ENCODE results near the gene TMEM200C.
"Not testable (repeated sequence)": the region's sequence is repeated elsewhere in the genome, so short reads cannot be mapped to it uniquely, and the experiment has no call there.

TMEM200C gene

GRCh38 chr18:5891854-5892215 is 3.5 kb downstream of the TMEM200C start:
- DNase-seq (ENCODE audit: low read depth), result no peak

DNA sequence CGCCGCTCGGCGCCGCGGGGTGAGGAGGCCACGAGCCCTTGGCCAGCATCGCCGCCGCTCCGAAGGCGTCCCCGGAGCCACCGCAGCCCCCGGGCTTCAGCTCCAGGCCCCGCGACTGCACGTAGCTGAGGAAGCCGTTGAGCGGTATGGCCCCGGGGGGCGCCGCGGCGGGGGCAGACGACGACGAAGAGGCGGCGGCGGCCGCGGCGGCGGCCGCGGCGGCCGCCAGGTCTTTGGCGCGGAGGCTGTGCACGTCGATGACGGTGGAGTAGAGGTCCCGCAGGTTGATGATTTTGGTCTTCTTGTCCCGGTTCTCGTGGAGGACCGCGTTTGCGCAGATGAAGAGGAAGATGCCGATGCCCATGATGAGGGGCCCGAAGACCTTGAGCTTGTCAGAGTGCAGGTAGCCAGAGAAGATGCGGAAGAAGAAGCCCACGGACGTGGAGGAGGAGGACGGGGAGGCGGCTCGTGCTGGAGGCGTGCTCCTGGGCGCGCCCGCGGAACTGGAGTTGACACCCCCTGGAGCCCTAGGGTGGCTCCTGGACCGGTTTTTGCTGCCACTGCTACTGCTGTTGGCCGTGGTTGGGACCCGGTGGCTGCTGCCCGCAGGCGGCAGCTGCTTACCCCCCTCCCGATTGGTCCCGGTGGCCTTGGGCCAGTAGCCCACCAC is 4.0 kb downstream of the TMEM200C start:
- no peak for DNase-seq (ENCODE audit: low read depth)

DNA sequence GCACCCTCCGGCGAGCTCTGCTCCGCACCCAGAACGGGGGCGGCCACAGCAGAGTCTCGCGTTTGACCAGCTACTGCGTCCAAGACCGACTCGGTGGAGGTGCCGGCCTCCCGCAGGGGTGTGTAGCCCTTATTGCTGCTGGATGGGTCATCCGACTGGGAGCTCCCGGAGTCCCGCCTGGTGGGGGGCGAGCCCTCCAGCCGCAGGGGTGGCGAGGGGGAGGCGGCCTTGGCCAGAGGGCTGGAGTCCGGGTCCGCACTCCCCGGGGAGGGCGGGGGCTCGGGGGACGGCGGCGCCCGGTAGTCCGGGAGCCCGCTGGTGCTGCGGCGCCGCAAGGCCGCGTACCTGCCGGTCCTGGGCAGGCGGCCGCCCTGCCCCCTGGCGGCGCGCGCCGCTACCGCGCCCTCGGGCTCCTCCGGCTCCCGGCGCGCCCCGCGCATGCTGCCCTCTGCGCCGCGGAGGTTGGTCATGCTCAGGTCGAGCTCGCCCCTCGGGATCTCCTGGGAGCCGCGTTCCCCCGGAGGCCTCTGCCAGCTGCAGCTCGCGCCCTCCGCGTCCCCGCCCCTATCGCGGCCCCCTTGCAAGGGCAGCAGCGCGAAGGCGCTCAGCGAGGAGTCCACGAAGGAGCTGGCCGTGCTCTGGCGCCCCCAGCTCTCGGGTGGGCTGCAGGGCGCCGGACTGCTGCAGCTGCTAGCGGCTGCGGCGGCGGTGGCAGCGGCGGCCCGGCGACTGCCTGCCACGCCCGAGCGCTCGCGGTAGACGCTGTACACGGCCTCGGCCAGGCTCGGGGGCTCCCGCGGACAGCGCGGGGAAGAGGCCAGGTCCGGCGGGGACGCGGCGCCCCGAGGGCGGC is 4.8 kb downstream of the TMEM200C start:
- no peak for DNase-seq (ENCODE audit: low read depth)

DNA sequence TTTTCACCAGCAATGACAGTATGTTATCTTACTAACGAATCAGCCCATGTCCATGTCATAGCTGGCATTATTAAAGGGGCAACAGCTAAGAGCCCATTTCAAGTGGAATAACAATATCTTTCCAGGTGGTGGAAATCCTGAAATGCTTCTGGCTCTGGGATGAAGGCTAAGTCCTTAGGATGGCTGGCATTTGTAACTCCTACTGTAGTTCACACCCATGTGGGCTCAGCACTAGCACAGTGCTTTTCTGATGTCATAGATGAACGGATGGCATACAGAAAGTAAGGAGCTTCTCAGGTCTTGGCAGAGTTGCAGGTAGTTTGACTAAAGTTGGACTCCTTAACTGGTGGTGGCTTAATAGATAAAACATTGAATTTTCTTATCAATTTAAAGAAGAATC is 10.0 kb downstream of the TMEM200C start:
- DNase-seq (ENCODE audit: low read depth), result no peak

- no peak for DNase-seq (ENCODE audit: low read depth)
Observed at GRCh38 chr18:5884375-5884774, 10.9 kb downstream of the TMEM200C start.

- DNase-seq (ENCODE audit: low read depth), result no peak
Observed at GRCh38 chr18:5879479-5879882, 15.8 kb downstream of the TMEM200C start.

DNA sequence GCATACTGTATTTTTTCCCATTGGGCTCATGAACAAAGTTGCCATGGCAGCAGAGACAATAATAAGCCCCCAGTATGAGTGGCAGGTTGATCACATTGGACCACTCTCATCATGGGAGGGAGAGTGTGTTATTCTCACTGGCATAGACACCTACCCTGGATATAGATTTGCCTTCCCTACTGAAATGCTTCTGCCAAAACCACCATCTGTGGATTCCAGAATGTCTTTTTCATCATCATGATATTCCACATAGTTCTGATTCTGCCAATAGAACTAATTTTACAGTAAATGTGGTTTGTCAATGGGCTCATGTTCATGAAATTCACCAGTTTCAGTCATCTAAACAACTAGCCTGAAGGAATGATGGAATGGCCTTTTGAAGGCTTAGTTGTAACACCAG is 18.4 kb downstream of the TMEM200C start:
- DNase-seq (ENCODE audit: low read depth), result no peak

GRCh38 chr18:5874336-5874735 is 21.0 kb downstream of the TMEM200C start:
- DNase-seq (ENCODE audit: low read depth), result no peak

- no peak for DNase-seq (ENCODE audit: low read depth)
Observed at GRCh38 chr18:5872886-5873285, 22.4 kb downstream of the TMEM200C start.

GRCh38 chr18:5871426-5871825 is 23.9 kb downstream of the TMEM200C start:
- no peak for DNase-seq (ENCODE audit: low read depth)

- no peak for DNase-seq (ENCODE audit: low read depth)
Observed at GRCh38 chr18:5868218-5868854, 27.0 kb downstream of the TMEM200C start.

GRCh38 chr18:5865521-5865920 is 29.8 kb downstream of the TMEM200C start:
- no peak for DNase-seq (ENCODE audit: low read depth)

DNA sequence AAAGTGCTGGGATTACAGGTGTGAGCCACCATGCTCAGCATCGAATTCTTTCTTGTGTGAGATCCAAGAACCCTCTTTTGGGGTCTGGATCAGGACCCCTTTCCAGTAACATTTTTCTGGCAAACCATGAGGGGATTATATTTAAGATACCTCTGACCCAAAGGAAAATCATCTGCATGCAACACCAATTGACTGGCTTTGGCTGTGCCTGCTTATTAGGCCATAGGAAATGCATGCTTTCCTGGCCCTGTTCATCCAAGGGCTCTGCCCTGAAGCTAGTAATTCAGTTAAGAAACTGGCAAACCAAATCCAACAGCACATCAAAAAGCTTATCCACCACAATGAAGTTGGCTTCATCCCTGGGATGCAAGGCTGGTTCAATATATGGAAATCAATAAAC is 33.2 kb downstream of the TMEM200C start:
- not testable (repeated sequence) for DNase-seq (ENCODE audit: low read depth)

DNA sequence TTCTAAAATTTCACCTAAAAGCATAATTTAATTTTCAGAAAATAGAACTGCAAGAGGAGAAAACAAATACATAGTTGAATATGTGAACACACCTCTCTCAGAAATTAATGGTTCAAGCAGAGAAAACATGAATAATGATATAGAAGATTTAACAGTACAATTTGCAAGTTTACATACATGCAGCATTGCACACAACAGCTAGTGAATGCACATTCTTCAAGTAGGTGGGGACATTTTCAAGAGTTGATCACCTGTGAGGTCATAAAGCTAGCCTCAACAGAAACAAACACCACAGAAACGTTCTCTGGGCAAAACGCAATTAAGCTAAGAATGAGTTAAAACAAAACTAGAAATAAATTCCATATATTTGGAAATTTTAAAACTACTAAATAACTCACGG is 38.1 kb downstream of the TMEM200C start:
- no peak for DNase-seq (ENCODE audit: low read depth)

- DNase-seq (ENCODE audit: low read depth), result no peak
Observed at GRCh38 chr18:5853253-5853652, 42.1 kb downstream of the TMEM200C start.

DNA sequence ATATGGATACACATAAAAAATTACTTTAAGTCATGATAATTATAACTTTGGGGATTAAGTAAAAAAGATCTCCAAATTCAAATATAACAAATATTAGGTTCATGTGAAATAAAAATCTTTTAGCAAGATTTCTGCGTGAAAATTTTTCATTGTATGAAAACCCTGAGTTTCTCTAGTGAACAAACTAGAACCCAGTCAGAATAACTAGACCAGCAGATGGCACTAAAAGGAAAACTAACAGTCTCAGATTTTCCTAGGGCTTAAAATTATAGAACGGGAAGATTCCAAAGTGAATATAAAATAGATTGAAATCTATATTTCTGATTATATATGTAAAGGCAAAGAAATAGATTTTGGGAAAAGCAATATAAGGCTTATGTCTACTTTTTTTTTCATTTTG is 43.3 kb downstream of the TMEM200C start:
- no peak for DNase-seq (ENCODE audit: low read depth)

- DNase-seq (ENCODE audit: low read depth), result no peak
Observed at GRCh38 chr18:5842653-5843052, 52.7 kb downstream of the TMEM200C start.

DNA sequence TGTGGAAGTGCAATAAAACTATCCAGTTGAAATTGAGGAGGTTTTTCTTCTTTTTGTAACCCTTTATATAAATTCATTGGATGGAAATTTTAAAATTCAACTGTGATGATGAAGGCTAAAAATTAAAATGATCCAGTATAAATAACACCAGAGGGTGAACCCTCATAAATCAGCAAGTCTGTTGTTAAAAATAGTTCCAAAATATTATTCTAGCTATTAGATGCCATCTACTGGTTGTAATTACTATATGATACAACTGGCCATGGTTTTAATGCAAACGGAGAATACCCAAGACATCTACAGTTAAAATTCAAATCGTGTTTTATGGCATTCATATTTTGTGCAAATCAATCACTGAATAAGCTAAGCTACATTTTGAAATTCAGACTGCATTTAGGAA is 53.8 kb downstream of the TMEM200C start:
- DNase-seq (ENCODE audit: low read depth), result no peak

- DNase-seq (ENCODE audit: low read depth), result no peak
Observed at GRCh38 chr18:5840547-5840946, 54.8 kb downstream of the TMEM200C start.

DNA sequence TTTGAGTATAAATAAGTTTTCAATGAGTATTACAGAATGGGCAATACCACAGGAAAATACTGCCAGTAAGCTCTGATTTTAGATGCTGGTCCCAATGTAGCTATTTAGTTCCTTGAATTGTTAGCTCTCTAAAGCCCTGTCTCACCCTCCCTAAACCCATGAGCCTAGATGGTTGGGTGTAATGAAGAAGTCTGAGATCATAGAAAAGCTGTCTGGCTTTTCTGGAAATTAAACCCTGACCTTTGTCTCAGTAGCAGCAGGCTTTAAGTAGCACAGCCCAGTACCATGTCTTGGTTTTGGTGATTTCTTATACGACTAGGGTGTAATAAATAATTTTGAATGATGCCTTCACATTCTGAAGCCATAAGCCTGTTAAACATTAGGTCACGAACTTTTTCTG is 55.3 kb downstream of the TMEM200C start:
- no peak for DNase-seq (ENCODE audit: low read depth)

- DNase-seq (ENCODE audit: low read depth), result no peak
Observed at GRCh38 chr18:5839102-5839501, 56.2 kb downstream of the TMEM200C start.

All from stimulated activated CD8-positive, alpha-beta memory T cell treated with anti-CD3 and anti-CD28 coated beads, Interleukin-12 subunit alpha, Interleukin-12 subunit beta, amount 100 ng/mL, for 4 hours (primary cell).